ENCODE data around the gene PLB1. TPM values are rescaled to one million over a fixed set of nuclear protein-coding genes. Genes with fewer than 3 reads are reported as not detected.
A peak's percentile ranks its signal among the peaks of the same experiment; 100 is the strongest.

The PLB1 gene
- total RNA-seq, 6 experiments from 2014 or later: 0.66 to 1.9 (median 1.1) TPM

- Histone ChIP-seq H3K36me3 (no peaks in the 10 kb centered on the region), H3K27ac (no peak overlapping the region), H3K9me3 (no peaks in the 10 kb centered on the region), H3K4me3 (no peak overlapping the region), H3K4me1 (peaks cover 0 to 4% (median 0%) of the 10 kb centered on the region in 4 donors), H3K27me3 (no peaks in the 10 kb centered on the region)
- intact Hi-C loops (cut with DNase I): no loop called here
- DNase-seq (no peak), ATAC-seq (no peak)
- TF ChIP-seq POLR2A (IDR thresholded peaks at IDR 0.05) (no peak), CTCF (IDR thresholded peaks at IDR 0.05) (no peak)
- 34% methylated on average over 9 of the region's 9 CpGs for WGBS (ENCODE audit: insufficient coverage, low coverage, low lambda C conversion rate, missing lambda C conversion rate)
Measured at GRCh38 chr2:28594000-28594331, 98.1 kb downstream of the PLB1 start.

DNA sequence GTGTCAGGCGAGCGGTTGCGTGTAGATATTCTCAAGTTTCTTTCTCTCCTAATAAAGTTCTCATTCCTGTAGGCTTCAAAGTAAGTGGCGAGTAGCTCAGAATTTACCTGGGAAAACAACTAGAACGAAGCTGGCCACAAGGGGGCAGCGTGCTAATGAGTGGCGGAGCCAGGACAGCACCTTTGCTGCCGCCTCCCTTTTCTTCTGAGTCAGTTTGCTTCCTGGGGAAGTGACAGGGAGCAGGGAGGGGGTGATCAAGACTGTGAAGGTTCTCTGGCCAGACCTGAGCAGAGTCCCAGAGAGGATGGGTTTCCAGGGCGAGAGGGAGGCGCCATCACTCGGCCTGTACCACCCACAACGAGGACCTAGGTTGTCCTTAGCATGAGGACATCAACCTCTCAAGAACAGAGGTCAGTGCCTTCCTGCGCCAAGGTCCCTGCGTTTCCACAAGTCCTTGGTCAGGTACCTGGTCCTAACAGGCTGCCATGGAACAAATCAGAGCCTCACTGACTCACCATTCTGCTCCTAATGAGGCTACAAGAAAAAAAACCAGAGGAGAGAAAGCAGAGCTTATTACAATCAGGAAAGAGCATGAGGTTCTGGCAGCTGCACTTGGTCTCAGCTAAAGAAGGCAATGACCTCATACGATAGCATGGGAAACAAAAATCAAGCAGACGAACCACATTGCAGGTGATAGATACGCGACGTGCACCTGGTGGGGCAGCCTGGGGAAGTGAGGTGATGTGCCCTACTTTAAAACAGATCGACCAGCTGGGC lies 98.7 kb downstream of the PLB1 start:
- intact Hi-C loops (cut with DNase I): no loop called here
- Histone ChIP-seq H3K9me3 (no peaks in the 10 kb centered on the region), H3K4me3 (peak overlapping the region in 1 of 3 donors; percentile 30), H3K27ac (peak overlapping the region in 2 of 3 donors; percentile 12 to 13), H3K36me3 (no peaks in the 10 kb centered on the region), H3K27me3 (no peaks in the 10 kb centered on the region), H3K4me1 (peaks cover 0 to 4% (median 0%) of the 10 kb centered on the region in 4 donors)
- DNase-seq: peak; percentile 84 to 86 (median 84)
- TF ChIP-seq CTCF (IDR thresholded peaks at IDR 0.05) (peak; percentile 81 to 91 (median 88)), POLR2A (IDR thresholded peaks at IDR 0.05) (no peak)
- peak; percentile 88 to 97 (median 94) for ATAC-seq
- 15% methylated on average over 20 of the region's 20 CpGs for WGBS (ENCODE audit: insufficient coverage, low coverage, low lambda C conversion rate, missing lambda C conversion rate)

DNA sequence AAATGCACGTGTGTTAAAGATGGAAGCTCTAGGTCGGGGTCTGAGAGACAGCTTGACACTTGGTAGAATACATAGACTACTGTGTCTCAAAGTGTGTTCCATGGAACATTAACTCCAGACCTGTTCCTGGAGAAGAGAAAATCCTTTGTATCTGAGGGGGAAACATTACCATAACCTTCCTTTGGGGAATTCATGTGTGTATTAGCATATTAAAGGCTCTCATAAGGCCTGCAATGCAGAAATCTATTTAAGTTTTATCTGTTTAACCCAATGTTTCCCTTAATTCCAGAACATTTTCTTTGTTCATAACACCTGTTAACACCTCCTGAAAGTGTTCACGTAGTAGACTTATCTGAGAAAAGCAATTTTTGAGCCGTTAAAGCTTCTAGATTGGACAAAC lies 99.5 kb downstream of the PLB1 start:
- Histone ChIP-seq H3K9me3 (no peaks in the 10 kb centered on the region), H3K36me3 (no peaks in the 10 kb centered on the region), H3K4me1 (peaks cover 0 to 4% (median 0%) of the 10 kb centered on the region in 4 donors), H3K27ac (no peak overlapping the region), H3K27me3 (no peaks in the 10 kb centered on the region), H3K4me3 (no peak overlapping the region)
- TF ChIP-seq POLR2A (IDR thresholded peaks at IDR 0.05) (no peak), CTCF (IDR thresholded peaks at IDR 0.05) (no peak)
- 64% methylated on average over 4 of the region's 4 CpGs for WGBS (ENCODE audit: insufficient coverage, low coverage, low lambda C conversion rate, missing lambda C conversion rate)
- intact Hi-C loops (cut with DNase I): no loop called here
- no peak for ATAC-seq
- DNase-seq: no peak

- no peak overlapping the region for H3K4me3 ChIP-seq
- no peaks in the 10 kb centered on the region for H3K36me3 ChIP-seq
- H3K27ac ChIP-seq: no peak overlapping the region
- 85% methylated on average over 7 of the region's 7 CpGs for WGBS (ENCODE audit: insufficient coverage, low coverage, low lambda C conversion rate, missing lambda C conversion rate)
- TF ChIP-seq CTCF (IDR thresholded peaks at IDR 0.05): no peak
- no peak for TF ChIP-seq POLR2A (IDR thresholded peaks at IDR 0.05)
- no peaks in the 10 kb centered on the region for H3K9me3 ChIP-seq
- H3K27me3 ChIP-seq: no peaks in the 10 kb centered on the region
- no peak for ATAC-seq
- DNase-seq: no peak
- intact Hi-C loops (cut with DNase I): no loop called here
- H3K4me1 ChIP-seq: peaks cover 0 to 4% (median 0%) of the 10 kb centered on the region in 4 donors
Measured at GRCh38 chr2:28598484-28598883, 102.6 kb downstream of the PLB1 start.

Measured in right lobe of liver (tissue), 6 donors.